ENCODE measurements around the gene HIPK2. TPM values are rescaled to one million over a fixed set of nuclear protein-coding genes. Genes with fewer than 3 reads are reported as not detected.

The HIPK2 gene
- total RNA-seq, 1 experiment from 2014 or later: 35.2 TPM

DNA sequence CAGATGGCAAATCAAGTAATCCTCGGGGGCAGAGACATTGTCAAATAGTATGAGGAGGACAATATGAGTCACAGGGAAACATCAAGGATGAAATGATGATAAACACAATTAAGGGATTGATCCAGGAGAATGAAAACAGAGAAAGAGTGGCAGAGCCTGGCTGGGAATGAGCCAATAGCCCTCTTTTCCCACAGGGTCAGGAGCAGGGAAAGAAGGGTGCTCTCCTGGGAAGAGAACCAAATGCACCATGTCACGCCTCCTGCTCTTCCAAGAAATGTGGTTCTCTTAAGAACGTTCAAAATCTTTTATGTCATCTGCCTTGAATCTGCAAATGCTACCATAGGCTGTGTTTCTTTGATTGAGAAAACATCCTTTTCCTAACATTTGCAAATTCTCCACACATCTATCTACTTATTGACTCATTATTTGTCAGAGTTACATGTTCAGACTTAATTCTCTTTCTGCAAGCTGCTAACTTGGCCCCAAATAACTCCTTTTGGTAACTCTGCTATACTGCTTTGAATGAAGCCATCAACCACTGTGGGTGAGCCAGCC lies 50.6 kb downstream of the HIPK2 start:
- intact Hi-C loops (cut with micrococcal nuclease; ENCODE audit: unreplicated experiment): no loop called here
- peaks cover 54% of the 10 kb centered on the region for H3K4me1 ChIP-seq (replicated peaks; ENCODE audit: insufficient read depth)
- H2AFZ ChIP-seq: no peak overlapping the region
- H4K20me1 ChIP-seq (ENCODE audit: insufficient read depth): no peaks in the 10 kb centered on the region
- H3K4me3 ChIP-seq: no peak overlapping the region
- no peaks in the 10 kb centered on the region; the same call in 1 of the 2 replicates for H3K9me3 ChIP-seq (ENCODE audit: insufficient read depth, low read depth)
- no TSS peak for BruUV-seq (replicated peaks)
- no peaks in the 10 kb centered on the region for H3K27me3 ChIP-seq (ENCODE audit: insufficient read depth, low read depth)
- CTCF ChIA-PET: interaction anchor here (0.6 kb wide), 1 partner anchor 53 kb away, joined by 7 read pairs; no protein-coding TSS in a partner anchor
- TF ChIP-seq EZH2 (IDR thresholded peaks at IDR 0.05; ENCODE audit: low read depth): no peak
- TF ChIP-seq, protein P1, sequence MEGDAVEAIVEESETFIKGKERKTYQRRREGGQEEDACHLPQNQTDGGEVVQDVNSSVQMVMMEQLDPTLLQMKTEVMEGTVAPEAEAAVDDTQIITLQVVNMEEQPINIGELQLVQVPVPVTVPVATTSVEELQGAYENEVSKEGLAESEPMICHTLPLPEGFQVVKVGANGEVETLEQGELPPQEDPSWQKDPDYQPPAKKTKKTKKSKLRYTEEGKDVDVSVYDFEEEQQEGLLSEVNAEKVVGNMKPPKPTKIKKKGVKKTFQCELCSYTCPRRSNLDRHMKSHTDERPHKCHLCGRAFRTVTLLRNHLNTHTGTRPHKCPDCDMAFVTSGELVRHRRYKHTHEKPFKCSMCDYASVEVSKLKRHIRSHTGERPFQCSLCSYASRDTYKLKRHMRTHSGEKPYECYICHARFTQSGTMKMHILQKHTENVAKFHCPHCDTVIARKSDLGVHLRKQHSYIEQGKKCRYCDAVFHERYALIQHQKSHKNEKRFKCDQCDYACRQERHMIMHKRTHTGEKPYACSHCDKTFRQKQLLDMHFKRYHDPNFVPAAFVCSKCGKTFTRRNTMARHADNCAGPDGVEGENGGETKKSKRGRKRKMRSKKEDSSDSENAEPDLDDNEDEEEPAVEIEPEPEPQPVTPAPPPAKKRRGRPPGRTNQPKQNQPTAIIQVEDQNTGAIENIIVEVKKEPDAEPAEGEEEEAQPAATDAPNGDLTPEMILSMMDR (conservative IDR thresholded peaks at IDR 0.05): no peak
- H3K36me3 ChIP-seq (ENCODE audit: low read depth): no peaks in the 10 kb centered on the region
- peaks cover 17% of the 10 kb centered on the region for H3K79me2 ChIP-seq (ENCODE audit: low read depth)
- POLR2A ChIA-PET (ENCODE audit: unreplicated experiment): no interaction called here
- no peak overlapping the region for H3K27ac ChIP-seq
- H3K9me2 ChIP-seq (ENCODE audit: insufficient read depth): no peaks in the 10 kb centered on the region
- no peak overlapping the region for H3K4me2 ChIP-seq
- peaks cover 19% of the 10 kb centered on the region for H3F3A ChIP-seq (ENCODE audit: insufficient read depth, low read depth)
- no peak for DNase-seq

DNA sequence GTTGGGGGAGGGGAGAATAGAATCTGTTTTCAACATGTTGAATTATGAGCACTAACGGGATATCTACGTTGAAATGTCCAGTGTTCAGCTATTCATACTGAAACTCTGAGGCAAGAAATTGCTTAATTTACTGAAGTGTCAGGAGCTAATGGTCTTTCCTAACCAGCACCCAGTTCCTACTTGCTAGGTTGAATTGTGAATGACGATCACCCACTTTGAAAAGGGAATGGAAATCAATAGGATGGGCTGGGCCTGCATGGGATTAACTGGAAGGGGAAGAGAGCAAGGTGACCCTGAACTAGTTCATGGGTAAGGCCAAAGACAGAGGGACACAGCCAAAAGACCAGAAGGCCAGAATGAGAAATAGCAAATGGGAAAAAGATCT lies 51.3 kb downstream of the HIPK2 start:
- peaks cover 17% of the 10 kb centered on the region for H3K79me2 ChIP-seq (ENCODE audit: low read depth)
- no TSS peak for BruUV-seq (replicated peaks)
- no peaks in the 10 kb centered on the region; the same call in 1 of the 2 replicates for H3K9me3 ChIP-seq (ENCODE audit: insufficient read depth, low read depth)
- no peaks in the 10 kb centered on the region for H3K9me2 ChIP-seq (ENCODE audit: insufficient read depth)
- H3F3A ChIP-seq (ENCODE audit: insufficient read depth, low read depth): peaks cover 14% of the 10 kb centered on the region
- no peak overlapping the region for H2AFZ ChIP-seq
- peaks cover 53% of the 10 kb centered on the region for H3K4me1 ChIP-seq (replicated peaks; ENCODE audit: insufficient read depth)
- ChIA-PET CTCF (no interaction called here), POLR2A (ENCODE audit: unreplicated experiment) (no interaction called here)
- 0 out of 2 replicates have a peak overlapping the region, but pooled peaks have one; percentile 1 for H3K4me2 ChIP-seq
- no peak overlapping the region for H3K4me3 ChIP-seq
- no peak overlapping the region for H3K27ac ChIP-seq
- no peaks in the 10 kb centered on the region for H3K36me3 ChIP-seq (ENCODE audit: low read depth)
- DNase-seq: no peak
- H3K27me3 ChIP-seq (ENCODE audit: insufficient read depth, low read depth): no peaks in the 10 kb centered on the region
- H4K20me1 ChIP-seq (ENCODE audit: insufficient read depth): no peaks in the 10 kb centered on the region
- TF ChIP-seq, protein P1 (conservative IDR thresholded peaks at IDR 0.05): no peak
- no peak for TF ChIP-seq EZH2 (IDR thresholded peaks at IDR 0.05; ENCODE audit: low read depth)
- intact Hi-C loops (cut with micrococcal nuclease; ENCODE audit: unreplicated experiment): no loop called here

DNA sequence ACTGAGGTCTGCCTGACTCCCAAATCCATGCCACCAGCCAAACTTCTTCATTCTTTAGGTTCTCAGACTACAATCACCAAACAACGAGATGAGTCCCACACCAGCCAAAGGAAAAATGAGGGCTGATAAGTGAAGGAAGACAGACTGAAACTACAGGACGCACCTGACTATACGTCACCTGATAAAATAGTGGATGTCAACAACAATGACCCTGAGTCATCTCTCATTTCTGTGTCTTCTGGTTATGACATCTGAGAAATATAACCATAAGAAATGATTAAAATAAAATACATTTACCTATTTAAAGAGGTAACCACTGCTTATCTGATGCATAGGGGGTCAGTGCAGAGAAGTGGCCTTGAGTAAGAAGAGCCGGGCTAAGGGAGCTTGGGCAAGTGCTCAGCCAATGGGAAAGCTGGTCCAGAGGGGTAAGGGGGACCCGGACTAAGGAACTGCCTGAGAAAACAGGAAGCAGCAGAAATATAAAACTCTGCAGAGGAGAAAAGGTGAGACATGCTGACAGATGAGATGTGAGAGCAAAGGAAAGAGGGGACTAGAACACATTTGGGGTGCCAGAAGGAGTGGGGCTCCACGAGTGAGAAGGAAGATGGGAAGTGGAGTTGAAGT lies 51.8 kb downstream of the HIPK2 start:
- BruUV-seq (replicated peaks): no TSS peak
- Histone ChIP-seq H3K4me2 (no peak overlapping the region), H2AFZ (no peak overlapping the region), H3K9me3 (ENCODE audit: insufficient read depth, low read depth) (no peaks in the 10 kb centered on the region; the same call in 1 of the 2 replicates), H3K27ac (no peak overlapping the region), H3K9me2 (ENCODE audit: insufficient read depth) (no peaks in the 10 kb centered on the region), H3K79me2 (ENCODE audit: low read depth) (peaks cover 12% of the 10 kb centered on the region), H3K4me3 (no peak overlapping the region), H4K20me1 (ENCODE audit: insufficient read depth) (no peaks in the 10 kb centered on the region), H3K27me3 (ENCODE audit: insufficient read depth, low read depth) (no peaks in the 10 kb centered on the region), H3F3A (ENCODE audit: insufficient read depth, low read depth) (peaks cover 13% of the 10 kb centered on the region), H3K36me3 (ENCODE audit: low read depth) (no peaks in the 10 kb centered on the region), H3K4me1 (replicated peaks; ENCODE audit: insufficient read depth) (peaks cover 50% of the 10 kb centered on the region)
- ChIA-PET POLR2A (ENCODE audit: unreplicated experiment) (no interaction called here), CTCF (no interaction called here)
- intact Hi-C loops (cut with micrococcal nuclease; ENCODE audit: unreplicated experiment): no loop called here
- no peak for DNase-seq
- TF ChIP-seq, protein P1 (conservative IDR thresholded peaks at IDR 0.05): no peak
- TF ChIP-seq EZH2 (IDR thresholded peaks at IDR 0.05; ENCODE audit: low read depth): no peak
